Hematopoietic multipotent progenitor cell treated with erythropoietin and hydrocortisone succinate and interleukin-3 and kit ligand, for 17 days (in vitro differentiated cells): ENCODE data around the gene UBAP1L.
"Not testable (repeated sequence)": the region's sequence is repeated elsewhere in the genome, so short reads cannot be mapped to it uniquely, and the experiment has no call there.

Experiments
- DNase-seq: peaks from one replicate; pipeline ENCODE4 v3.0.0-alpha.2; 2015; ENCODE audit warnings: low spot score

UBAP1L gene

GRCh38 chr15:65115086-65115485 is at the start of gene UBAP1L:
TSS of gene UBAP1L (minus strand) at chr15:65115200. CDS start at chr15:65106215, 8,985 bp downstream.
- no peak for DNase-seq

DNA sequence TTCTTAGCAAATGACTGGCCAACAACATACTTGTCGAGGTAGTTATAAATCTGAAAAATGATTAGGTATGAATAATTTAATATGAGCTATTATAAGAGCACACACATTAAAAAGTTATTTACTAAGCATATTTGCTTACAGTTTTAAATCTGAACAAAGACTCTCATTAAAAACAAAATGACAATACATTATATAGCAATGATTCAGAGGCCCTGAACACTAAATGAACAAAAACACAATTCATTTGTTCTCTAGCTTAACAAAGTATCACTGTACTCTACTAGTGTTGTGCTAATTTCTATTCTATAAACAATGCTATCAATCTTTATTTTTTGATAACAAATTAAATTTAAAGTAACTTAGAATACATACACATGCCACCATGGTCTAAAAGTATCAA is 49.1 kb upstream of the UBAP1L start:
- no peak for DNase-seq

DNA sequence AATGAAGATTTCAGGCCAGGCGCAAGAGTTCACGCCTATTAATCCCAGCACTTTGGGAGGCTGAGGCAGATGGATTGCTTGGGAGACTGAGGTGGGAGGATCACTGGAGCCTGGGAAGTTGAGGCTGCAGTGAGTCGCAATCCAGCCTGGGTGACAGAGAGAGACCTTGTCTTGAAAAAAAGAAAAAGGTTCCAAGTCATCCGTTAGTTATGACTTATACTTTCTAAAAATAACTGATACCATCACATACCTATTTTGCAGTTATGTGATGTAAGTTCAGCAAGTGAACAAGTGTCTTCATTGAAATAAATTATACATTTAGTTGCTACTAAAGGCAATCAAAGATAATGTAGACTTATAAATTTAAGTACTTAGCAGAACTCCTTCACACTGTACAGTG is 48.0 kb upstream of the UBAP1L start:
- DNase-seq = no peak

- no peak for DNase-seq
These were observed 41.7 kb upstream of the UBAP1L start for GRCh38 chr15:65156692-65157091.

DNA sequence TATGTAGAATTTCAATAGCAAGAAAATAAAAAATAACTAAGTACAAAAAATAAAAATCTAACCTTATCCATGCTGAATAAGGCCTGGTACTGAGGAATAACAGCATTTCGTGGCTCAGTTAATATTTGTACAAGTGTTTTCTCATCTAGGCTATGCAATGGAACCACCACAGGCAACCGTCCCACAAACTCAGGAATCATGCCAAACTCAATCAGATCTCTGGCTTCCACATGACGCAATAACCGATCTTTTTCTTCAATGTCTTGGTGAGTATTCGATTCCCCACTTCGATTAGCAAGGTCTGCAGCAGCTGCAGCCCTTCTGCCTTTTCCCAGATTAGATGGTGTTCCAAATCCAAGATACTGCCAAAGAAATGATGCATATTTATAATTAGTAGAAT is 39.7 kb upstream of the UBAP1L start:
- DNase-seq = no peak

GRCh38 chr15:65147902-65148301 is 32.9 kb upstream of the UBAP1L start:
- no peak for DNase-seq

DNA sequence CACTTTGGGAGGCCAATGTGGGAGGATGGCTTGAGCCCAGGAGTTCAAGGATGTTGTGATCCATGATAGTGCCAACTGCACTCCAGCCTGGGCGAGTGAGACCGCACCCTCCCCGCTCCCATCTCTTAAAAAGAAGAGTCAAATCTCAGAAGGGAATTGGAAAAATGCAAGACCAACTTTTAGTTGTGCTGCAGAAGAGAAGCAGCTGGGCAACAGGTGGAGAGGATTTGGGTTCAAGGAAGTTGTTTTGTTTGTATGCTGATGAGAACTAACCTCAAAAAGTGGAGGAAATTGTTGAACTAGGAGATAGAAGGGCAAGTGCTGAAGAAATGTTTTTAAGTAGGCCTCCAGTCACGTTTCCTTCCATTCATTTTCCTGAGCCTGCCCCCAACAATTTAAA is 31.4 kb upstream of the UBAP1L start:
- no peak for DNase-seq

DNA sequence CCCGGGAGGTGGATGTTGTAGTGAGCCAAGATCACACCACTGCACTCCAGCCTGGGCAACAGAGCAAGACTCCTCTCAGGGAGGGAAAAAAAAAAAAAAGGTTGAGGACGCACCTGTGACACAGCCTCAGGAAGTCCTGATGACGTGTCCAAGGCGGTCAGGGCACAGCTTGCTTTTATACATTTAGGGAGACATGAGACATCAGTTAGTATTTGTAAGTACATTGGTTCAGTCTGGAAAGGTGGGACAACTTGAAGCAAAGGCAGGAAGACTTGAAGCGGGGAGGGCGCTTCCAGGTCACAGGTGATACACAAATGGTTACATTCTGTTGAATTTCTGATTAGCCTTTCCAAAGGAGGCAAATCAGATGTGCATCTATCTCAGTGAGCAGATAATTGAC is 23.6 kb upstream of the UBAP1L start:
- DNase-seq = not testable (repeated sequence)

DNA sequence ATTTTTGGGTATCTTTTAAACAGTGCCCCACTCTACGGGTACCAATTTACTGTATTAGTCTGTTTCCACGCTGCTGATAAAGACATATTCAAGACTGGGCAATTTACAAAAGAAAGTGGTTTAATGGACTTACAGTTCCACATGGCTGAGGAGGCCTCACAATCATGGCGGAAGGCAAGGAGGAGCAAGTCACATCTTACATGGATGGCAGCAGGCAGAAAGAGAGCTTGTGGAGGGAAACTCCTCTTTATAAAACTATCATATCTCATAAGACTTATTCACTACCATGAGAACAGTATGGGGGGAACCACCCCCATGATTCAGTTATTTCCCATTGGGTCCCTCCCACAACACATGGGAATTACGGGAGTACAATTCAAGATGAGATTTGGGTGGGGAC is 22.9 kb upstream of the UBAP1L start:
- DNase-seq = not testable (repeated sequence)

DNA sequence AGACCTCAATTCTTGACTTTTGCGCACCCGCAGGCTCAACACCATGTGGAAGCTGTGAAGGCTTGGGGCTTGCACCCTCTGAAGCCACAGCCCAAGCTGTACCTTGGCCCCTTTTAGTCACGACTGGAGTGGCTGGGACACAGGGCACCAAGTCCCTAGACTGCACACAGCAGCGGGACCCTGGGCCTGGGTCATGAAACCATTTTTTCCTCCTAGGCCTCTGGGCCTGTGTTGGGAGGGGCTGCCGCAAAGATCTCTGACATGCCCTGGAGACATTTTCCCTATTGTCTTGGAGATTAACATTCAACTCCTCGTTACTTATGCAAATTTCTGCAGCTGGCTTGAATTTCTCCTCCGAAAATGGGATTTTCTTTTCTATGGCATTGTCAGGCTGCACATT is 22.1 kb upstream of the UBAP1L start:
- DNase-seq = not testable (repeated sequence)

DNA sequence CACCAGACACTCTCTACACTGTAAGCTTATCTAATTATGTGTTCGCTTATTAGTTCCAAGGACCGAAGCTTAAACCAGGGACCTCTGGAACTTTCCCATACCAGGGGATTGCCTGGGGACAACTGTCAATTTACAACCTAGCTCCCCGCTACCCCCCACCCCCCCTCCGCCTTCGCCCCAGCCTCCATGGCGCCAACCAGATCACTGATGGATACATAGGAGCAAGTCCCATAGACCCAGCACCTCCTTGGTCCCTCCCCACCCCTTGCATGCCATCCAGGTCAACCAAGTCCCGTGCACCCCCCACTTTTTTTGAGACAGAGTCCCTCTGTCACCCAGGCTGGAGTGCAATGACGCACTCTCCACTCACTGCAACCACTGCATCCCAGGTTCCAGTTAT is 19.5 kb upstream of the UBAP1L start:
- no peak for DNase-seq

DNA sequence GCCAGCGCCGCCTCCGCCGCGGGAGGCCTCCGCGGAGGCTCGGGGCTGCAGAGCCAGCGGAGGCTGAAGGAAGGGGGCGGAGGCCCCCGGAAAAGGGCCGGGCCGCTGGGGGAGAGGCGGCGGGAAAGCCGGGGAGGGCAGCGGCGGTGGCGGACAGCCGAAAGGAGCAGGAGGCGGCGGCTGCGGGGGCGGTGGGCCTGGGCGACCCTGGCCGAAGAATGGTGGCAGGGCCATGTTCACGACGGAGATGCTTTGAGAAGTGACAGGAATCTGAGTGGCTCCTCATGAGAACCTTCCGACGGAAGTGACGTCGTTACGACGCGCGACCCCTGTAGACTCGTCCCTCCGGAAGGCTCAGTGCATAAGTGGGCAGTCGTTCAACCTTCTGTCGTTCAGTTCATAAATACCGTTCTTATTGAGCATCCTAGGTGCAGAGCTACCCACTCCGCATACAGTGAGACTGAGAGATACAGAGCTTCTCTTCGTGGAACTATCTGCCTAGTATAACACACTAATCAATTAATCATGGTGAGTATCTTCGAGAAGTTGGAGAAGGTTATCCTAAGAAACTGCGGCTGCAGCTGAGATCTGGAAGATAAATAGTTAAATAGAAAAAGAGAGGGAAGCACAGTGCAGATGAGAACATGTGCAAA is 18.7 kb upstream of the UBAP1L start, which contains the start of gene PDCD7:
TSS of gene PDCD7 (minus strand) at position 261 of the 653 bp plus-strand sequence. CDS start at position 234, 27 bp downstream.
- peak; percentile 61 for DNase-seq

DNA sequence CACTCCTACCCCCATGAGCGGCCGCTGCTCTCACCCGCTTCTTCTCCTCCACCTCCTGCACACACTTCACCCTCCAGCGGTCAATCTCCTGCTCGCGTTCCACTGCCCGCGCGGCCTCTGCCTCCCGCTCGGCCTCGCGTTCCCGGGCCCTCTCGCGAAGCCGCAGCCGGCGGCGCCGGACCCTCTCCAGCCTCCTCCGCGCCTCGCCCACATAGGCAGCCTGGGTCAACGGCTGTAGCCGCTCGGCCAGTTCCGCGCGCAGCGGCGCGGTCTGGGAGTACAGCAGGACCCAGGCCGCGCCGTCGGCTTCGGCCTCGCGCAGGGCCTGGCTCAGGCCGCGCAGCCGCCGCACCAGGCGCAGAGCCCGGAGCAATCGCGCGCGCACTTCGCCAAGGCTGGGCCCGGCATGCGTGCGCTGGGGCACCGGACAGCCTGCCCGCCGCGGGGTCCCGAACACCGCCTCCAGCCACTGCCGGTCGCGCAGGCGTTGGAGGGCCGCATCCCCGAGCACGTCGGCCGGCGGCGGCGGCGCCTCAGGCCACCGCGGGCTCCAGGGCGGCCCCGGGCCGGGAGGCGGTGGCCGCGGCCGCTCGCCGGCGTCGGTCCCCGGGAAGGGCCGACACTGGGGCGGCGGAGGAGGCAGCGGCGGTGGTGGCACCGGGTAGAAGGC is 18.0 kb upstream of the UBAP1L start:
- DNase-seq = no peak

- no peak for DNase-seq
These were observed 15.9 kb upstream of the UBAP1L start for GRCh38 chr15:65130941-65131340.

- DNase-seq = no peak
These were observed 542 bp upstream of the UBAP1L start for GRCh38 chr15:65115542-65115941.

- DNase-seq = no peak
These were observed 4.2 kb downstream of the UBAP1L start for GRCh38 chr15:65110676-65111292.

- no peak for DNase-seq
These were observed 8.9 kb downstream of the UBAP1L start for GRCh38 chr15:65106011-65106590.

- no peak for DNase-seq
These were observed 10.0 kb downstream of the UBAP1L start for GRCh38 chr15:65105038-65105437.

DNA sequence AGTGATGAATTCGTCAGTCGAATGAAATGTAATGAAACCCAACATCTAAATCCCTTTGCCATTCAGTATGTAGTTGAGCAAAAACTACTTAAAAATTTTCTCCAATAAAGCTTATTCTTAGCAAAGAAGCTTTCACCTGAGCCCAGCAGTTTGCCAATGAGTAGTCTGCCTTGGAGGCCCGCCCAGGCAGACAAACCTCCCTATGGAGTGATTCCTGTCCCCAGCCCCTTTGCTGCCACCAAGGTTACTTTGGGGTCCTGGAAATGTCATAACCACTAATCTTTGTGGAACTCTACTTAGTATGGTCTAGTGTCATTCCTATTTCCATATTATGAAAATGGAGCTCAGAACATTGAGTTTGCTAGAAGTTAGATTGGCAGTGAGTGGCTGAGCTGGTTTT is 12.1 kb downstream of the UBAP1L start:
- no peak for DNase-seq

DNA sequence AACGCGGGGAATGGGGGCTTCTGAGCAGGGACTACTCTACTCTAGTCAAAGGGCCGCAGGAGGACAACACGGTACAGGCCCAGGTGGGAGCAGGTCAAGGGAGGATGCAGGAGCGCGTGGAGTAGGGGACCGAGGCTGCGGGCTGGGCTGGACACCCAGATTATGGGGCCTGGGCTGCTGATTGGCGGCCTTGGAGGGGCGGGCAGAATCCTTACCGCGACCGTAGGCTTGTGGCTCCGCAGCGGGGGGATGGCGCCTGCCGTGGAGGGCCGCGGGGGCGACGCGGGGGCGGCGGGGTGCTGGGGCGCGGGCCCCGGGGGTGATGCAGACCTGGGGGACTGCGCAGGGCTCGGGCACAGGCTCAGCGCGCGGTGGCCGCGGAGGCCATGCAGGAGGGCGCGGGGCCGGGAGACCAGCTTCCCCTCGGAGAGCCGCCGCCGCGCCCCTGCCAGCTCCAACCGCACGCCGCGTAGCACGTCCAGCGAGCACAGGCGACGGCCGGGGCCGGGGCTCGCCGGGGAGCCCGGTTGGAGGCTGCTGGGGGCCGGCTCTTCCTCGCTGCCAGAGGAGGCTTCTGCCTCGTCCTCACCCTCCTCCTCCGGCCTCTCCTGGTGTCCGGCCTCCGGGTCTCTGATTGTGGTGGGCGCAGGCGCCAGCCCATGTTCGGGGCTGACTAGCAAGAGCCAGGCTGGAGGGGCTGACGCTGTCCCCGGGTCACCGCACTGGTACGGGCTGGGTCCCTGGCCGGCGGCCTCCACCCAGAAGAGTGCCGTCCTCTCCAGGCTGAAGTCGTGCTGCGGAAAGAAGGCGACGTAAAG is 12.9 kb downstream of the UBAP1L start:
- no peak for DNase-seq

DNA sequence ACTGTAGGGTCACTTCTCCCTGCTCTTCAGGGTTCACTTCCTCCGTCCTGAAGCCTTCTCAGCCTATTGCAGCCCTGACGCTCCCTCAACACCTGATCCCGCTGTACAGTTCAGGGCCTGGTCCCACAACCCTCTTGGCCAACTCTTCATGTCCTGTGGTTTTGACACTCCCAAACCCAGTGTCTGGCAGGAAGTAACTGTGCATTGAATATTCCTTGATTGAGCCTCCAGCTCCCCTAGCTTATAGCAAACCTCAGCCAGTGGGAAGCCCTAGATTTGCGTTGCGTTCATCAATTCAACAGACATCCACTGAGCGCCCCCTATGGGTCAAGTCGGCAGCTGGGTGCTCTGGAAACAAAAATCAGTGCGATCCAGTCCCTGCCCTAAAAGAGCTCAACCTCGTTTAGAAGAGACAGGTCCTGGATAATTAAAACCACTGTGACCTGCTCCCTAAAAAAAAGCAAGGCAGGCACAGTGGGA is 13.5 kb downstream of the UBAP1L start:
- DNase-seq = peak; percentile 44

- no peak for DNase-seq
These were observed 14.6 kb downstream of the UBAP1L start for GRCh38 chr15:65100442-65100841.
